Bronchial epithelial cell (primary cell): ENCODE measurements around the gene WDFY4. TPM values are rescaled to one million over a fixed set of nuclear protein-coding genes. Genes with fewer than 3 reads are reported as not detected.

Source experiments
- DNase-seq: peaks from one replicate; pipeline ENCODE4 v3.0.0-alpha.2; 2010; ENCODE audit warnings: low read depth
- FAIRE-seq: peaks from 2 replicates; lab custom pipeline; 2011; peaks lifted over from hg19 to GRCh38; lab: Jason Lieb, UNC
- H3K27me3 ChIP-seq: 2 replicates; pipeline ENCODE4 v1.5.1; 2011; ENCODE audit warnings: low read length; ENCODE audit not compliant: control insufficient read depth, insufficient read depth
- H3K36me3 ChIP-seq: 2 replicates; pipeline ENCODE4 v1.5.1; 2011; ENCODE audit warnings: low read length; ENCODE audit not compliant: control insufficient read depth, insufficient read depth
- H3K4me3 ChIP-seq: 2 replicates; pipeline ENCODE4 v1.5.1; 2011; ENCODE audit warnings: mild to moderate bottlenecking, low read depth, low read length, control low read depth
- CTCF ChIP-seq: IDR thresholded peaks from 2 replicates; pipeline ENCODE4 v1.5.1; 2011; ENCODE audit warnings: mild to moderate bottlenecking, moderate library complexity, low read length, control low read depth, inconsistent platforms; ENCODE audit not compliant: insufficient read depth, severe bottlenecking
- total RNA-seq: library from RNA; depleted of rRNA; stranded (reverse); fragments of >200 nt; gene quantifications from 2 replicates; pipeline ENCODE4 v1.2.1, GENCODE V29; 2014

The WDFY4 gene
- total RNA-seq, 1 donor from 2014 or later: under 0.01 TPM

GRCh38 chr10:48771234-48771633 lies 86.6 kb downstream of the WDFY4 start:
- Histone ChIP-seq H3K27me3 (no peaks in the 10 kb centered on the region), H3K4me3 (no peak overlapping the region), H3K36me3 (no peaks in the 10 kb centered on the region)
- TF ChIP-seq CTCF: no peak
- FAIRE-seq: no peak
- DNase-seq: no peak

GRCh38 chr10:48772059-48772458 lies 87.4 kb downstream of the WDFY4 start:
- no peak for DNase-seq
- Histone ChIP-seq H3K36me3 (no peaks in the 10 kb centered on the region), H3K4me3 (no peak overlapping the region), H3K27me3 (no peaks in the 10 kb centered on the region)
- TF ChIP-seq CTCF: no peak
- FAIRE-seq: no peak

GRCh38 chr10:48773580-48773979 lies 88.9 kb downstream of the WDFY4 start:
- no peaks in the 10 kb centered on the region for H3K36me3 ChIP-seq
- H3K4me3 ChIP-seq: no peak overlapping the region
- DNase-seq: no peak
- no peak for TF ChIP-seq CTCF
- H3K27me3 ChIP-seq: no peaks in the 10 kb centered on the region
- FAIRE-seq: no peak

GRCh38 chr10:48774416-48775205 lies 89.9 kb downstream of the WDFY4 start:
- Histone ChIP-seq H3K36me3 (no peaks in the 10 kb centered on the region), H3K27me3 (no peaks in the 10 kb centered on the region), H3K4me3 (no peak overlapping the region)
- FAIRE-seq (no peak), DNase-seq (no peak)
- TF ChIP-seq CTCF: no peak

- no peaks in the 10 kb centered on the region for H3K27me3 ChIP-seq
These were observed 90.5 kb downstream of the WDFY4 start for GRCh38 chr10:48775206-48775517.

More at GRCh38 chr10:48775206-48775517, 90.5 kb downstream of the WDFY4 start:
- FAIRE-seq (no peak), DNase-seq (no peak)
- no peaks in the 10 kb centered on the region for H3K36me3 ChIP-seq
- TF ChIP-seq CTCF: no peak
- no peak overlapping the region for H3K4me3 ChIP-seq
